Colonic mucosa (tissue), 4 donors: Measurements from ENCODE around the gene THEM5. TPM values are rescaled to one million over a fixed set of nuclear protein-coding genes. Genes with fewer than 3 reads are reported as not detected.

Experiments used
- DNase-seq: peaks from one replicate; pipeline ENCODE4 v3.0.0-alpha.2; 2020
- H3K27ac ChIP-seq: fragments of 200-600 bp; one replicate; pipeline ENCODE4 v1.8.0; 2021
- H3K27me3 ChIP-seq: fragments of 200-600 bp; one replicate; pipeline ENCODE4 v1.8.0; 2021
- H3K36me3 ChIP-seq: fragments of 200-600 bp; one replicate; pipeline ENCODE4 v1.8.0; 2021
- H3K4me1 ChIP-seq: fragments of 200-600 bp; one replicate; pipeline ENCODE4 v1.8.0; 2021; ENCODE audit warnings: mild to moderate bottlenecking
- H3K4me3 ChIP-seq: fragments of 200-600 bp; one replicate; pipeline ENCODE4 v1.8.0; 2021
- H3K9ac ChIP-seq, 2 donors: one replicate each; pipeline ENCODE4 v1.7.0; 2013; ENCODE audit warnings: control low read depth in 2 of 2, low read depth in 2 of 2, low read length in 2 of 2
- H3K9me3 ChIP-seq: fragments of 200-600 bp; one replicate; pipeline ENCODE4 v1.8.0; 2021
- CTCF ChIP-seq: fragments of 200-600 bp; IDR thresholded peaks from one replicate; pipeline ENCODE4 v1.8.0; 2022; ENCODE audit warnings: antibody characterized with exemption, mild to moderate bottlenecking
- intact Hi-C: fragments of 100-400 bp; cut with DNase I; formaldehyde crosslinking; loops from one replicate; pipeline ENCODE4 v1.14.1; 2022
- total RNA-seq, 2 donors: library from RNA; stranded (reverse); fragmentation: NEBNext Ultra II Directional in 1 of 2; extraction: Animal tissue kit (Norgen Biotek cat#: 25700) in 1 of 2; gene quantifications; one replicate each; pipeline ENCODE4 v1.2.1, GENCODE V29; 2021
- donor health status: healthy.
- donor health status: DM: no; HTN: no; CAD: no.
- donor health status: DM: no; HTN: no; CAD: no.

Gene THEM5
- total RNA-seq, 2 donors from 2014 or later: not detected

GRCh38 chr1:151807766-151808165 lies 45.7 kb downstream of the THEM5 start:
- TF ChIP-seq CTCF: no peak
- no peak overlapping the region for H3K27ac ChIP-seq

GRCh38 chr1:151807131-151807530 lies 46.4 kb downstream of the THEM5 start:
- H3K9ac ChIP-seq: no peak overlapping the region
- intact Hi-C loops: no loop called here
- no peak overlapping the region for H3K4me3 ChIP-seq
- H3K9me3 ChIP-seq: no peaks in the 10 kb centered on the region
- no peaks in the 10 kb centered on the region for H3K36me3 ChIP-seq
- no peak for TF ChIP-seq CTCF
- DNase-seq: no peak
- no peak overlapping the region for H3K27ac ChIP-seq
- no peaks in the 10 kb centered on the region for H3K4me1 ChIP-seq
- no peaks in the 10 kb centered on the region for H3K27me3 ChIP-seq

More at GRCh38 chr1:151807766-151808165, 45.7 kb downstream of the THEM5 start:
- H3K36me3 ChIP-seq: no peaks in the 10 kb centered on the region
- no peaks in the 10 kb centered on the region for H3K4me1 ChIP-seq
- no peaks in the 10 kb centered on the region for H3K27me3 ChIP-seq
- H3K9ac ChIP-seq: no peak overlapping the region
- DNase-seq: no peak
- no peak overlapping the region for H3K4me3 ChIP-seq
- H3K9me3 ChIP-seq: no peaks in the 10 kb centered on the region
- intact Hi-C loops: no loop called here

GRCh38 chr1:151806170-151806569 lies 47.3 kb downstream of the THEM5 start:
- no peaks in the 10 kb centered on the region for H3K4me1 ChIP-seq
- no peaks in the 10 kb centered on the region for H3K36me3 ChIP-seq
- TF ChIP-seq CTCF: no peak
- H3K9me3 ChIP-seq: no peaks in the 10 kb centered on the region
- DNase-seq: no peak
- H3K27ac ChIP-seq: no peak overlapping the region
- H3K27me3 ChIP-seq: no peaks in the 10 kb centered on the region
- H3K4me3 ChIP-seq: no peak overlapping the region
- H3K9ac ChIP-seq: no peak overlapping the region
- intact Hi-C loops: no loop called here

GRCh38 chr1:151805066-151805820 lies 48.3 kb downstream of the THEM5 start, which contains the start of gene LINGO4:
TSS of gene LINGO4 (minus strand) at chr1:151805419. CDS start at chr1:151802704, 2,715 bp downstream.
- no peak within 1 kb of the TSS for H3K4me3 ChIP-seq
- H3K4me1 ChIP-seq: no peaks in the 10 kb centered on the region
- intact Hi-C loops: no loop called here
- no peak for TF ChIP-seq CTCF
- no peak for DNase-seq
- H3K36me3 ChIP-seq: no peaks in the 10 kb centered on the region
- no peak within 1 kb of the TSS for H3K27ac ChIP-seq
- H3K27me3 ChIP-seq: no peaks in the 10 kb centered on the region
- H3K9ac ChIP-seq: no peak within 1 kb of the TSS
- H3K9me3 ChIP-seq: no peaks in the 10 kb centered on the region

GRCh38 chr1:151803915-151804314 lies 49.6 kb downstream of the THEM5 start:
- Histone ChIP-seq H3K9ac (no peak overlapping the region), H3K36me3 (no peaks in the 10 kb centered on the region), H3K27ac (no peak overlapping the region), H3K4me3 (no peak overlapping the region), H3K4me1 (no peaks in the 10 kb centered on the region), H3K9me3 (no peaks in the 10 kb centered on the region), H3K27me3 (no peaks in the 10 kb centered on the region)
- TF ChIP-seq CTCF: no peak
- intact Hi-C loops: no loop called here
- DNase-seq: no peak
